K562 (cell line): Measurements from ENCODE around the gene DUSP23. TPM values are rescaled to one million over a fixed set of nuclear protein-coding genes. Genes with fewer than 3 reads are reported as not detected.
A peak's percentile ranks its signal among the peaks of the same experiment; 100 is the strongest.

Experiments
- CCAR2 ChIP-seq: fragments of 200-400 bp; formaldehyde crosslinking; IDR thresholded peaks from 2 replicates; pipeline ENCODE4 v1.6.1; 2017; ENCODE audit warnings: mild to moderate bottlenecking, low read depth, low read length
- FOXA3 ChIP-seq, 2 experiments: fragments of 450-650 bp in 1 of 2; sonication (generic) in 1 of 2; formaldehyde crosslinking; IDR thresholded peaks in 1 of 2; conservative IDR thresholded peaks in 1 of 2; 2 replicates each; pipeline versions ENCODE4 v1.4.0 to v1.8.0; 2020 to 2022; ENCODE audit warnings: mild to moderate bottlenecking in 2 of 2, missing genetic modification reagents in 1 of 2
- GATAD2A ChIP-seq: fragments of 450-650 bp; IDR thresholded peaks from 2 replicates; pipeline ENCODE4 v1.6.1; 2017
- KDM2B ChIP-seq: fragments of 250-450 bp; sonication (Bioruptor Pico); IDR thresholded peaks from 2 replicates; pipeline ENCODE4 v1.8.0; 2021; ENCODE audit warnings: mild to moderate bottlenecking, moderate library complexity
- KDM5B ChIP-seq: fragments of 200-600 bp; sonication (generic); IDR thresholded peaks from 2 replicates; pipeline ENCODE4 v1.6.1; 2012; ENCODE audit warnings: low read depth, mild to moderate bottlenecking, moderate library complexity, low read length, control low read depth, inconsistent platforms; ENCODE audit not compliant: insufficient replicate concordance
- NFE2L1 ChIP-seq: fragments of 450-650 bp; IDR thresholded peaks from 2 replicates; pipeline ENCODE4 v1.6.1; 2016; ENCODE audit warnings: missing genetic modification characterization, low read depth, mild to moderate bottlenecking, missing compliant biosample characterization, moderate library complexity, borderline replicate concordance
- SMAD1 ChIP-seq: fragments of 150-350 bp; IDR thresholded peaks from 2 replicates; pipeline ENCODE4 v1.6.1; 2014; ENCODE audit warnings: low read length, low read depth; ENCODE audit not compliant: partially characterized antibody
- TCFL5 ChIP-seq: fragments of 250-450 bp; sonication (Bioruptor Pico); conservative IDR thresholded peaks from 2 replicates; pipeline ENCODE4 v1.6.1; 2021; ENCODE audit warnings: mild to moderate bottlenecking, moderate library complexity, matching md5 sums
- XRCC4 ChIP-seq: IDR thresholded peaks from one replicate; pipeline ENCODE4 v1.6.1; 2011; ENCODE audit not compliant: insufficient read depth, insufficient read length; ENCODE audit errors: extremely low read depth
- ZNF197 ChIP-seq: fragments of 200-800 bp; sonication (Bioruptor generic); IDR thresholded peaks from 2 replicates; pipeline ENCODE4 v1.6.1; 2016; ENCODE audit warnings: low read depth, missing genetic modification characterization, missing compliant biosample characterization
- ZNF586 ChIP-seq: fragments of 450-650 bp; formaldehyde crosslinking; conservative IDR thresholded peaks from 2 replicates; pipeline ENCODE4 v1.4.0; 2020; ENCODE audit warnings: mild to moderate bottlenecking, moderate library complexity
- polyA plus RNA-seq, 8 experiments: library from polyadenylated mRNA; depleted of rRNA in 4 of 8; stranded (reverse) in 5 of 8; unstranded in 3 of 8; fragments of >200 nt; fragmentation: Nextera tagmentation in 2 of 8; fragmentation: Illumina TruSeq in 1 of 8; extraction: Ambion mirVana in 2 of 8; extraction: Trizol in 1 of 8; gene quantifications; 2 replicates each; pipeline versions ENCODE4 v1.2.1 to v1.2.3, GENCODE V29; 2011 to 2014; ENCODE audit warnings: inconsistent platforms in 1 of 8, missing spikeins in 1 of 8
- total RNA-seq, 7 experiments: library from RNA; depleted of rRNA in 6 of 7; stranded (reverse); fragments of >200 nt in 6 of 7; fragmentation: Illumina TruSeq in 2 of 7; extraction: Trizol in 2 of 7; gene quantifications; 2 replicates each; pipeline versions ENCODE4 v1.2.1 to v1.2.3, GENCODE V29; 2011 to 2021; ENCODE audit warnings: low replicate concordance in 1 of 7
- TF ChIP-seq, protein P1 (sequence below): sonication (generic); formaldehyde crosslinking; IDR thresholded peaks from 2 replicates; pipeline ENCODE4 v1.4.0; 2020; ENCODE audit warnings: mild to moderate bottlenecking, missing genetic modification reagents
- TF ChIP-seq, protein P2 (sequence below): fragments of 450-650 bp; conservative IDR thresholded peaks from 2 replicates; pipeline ENCODE4 v1.6.1; 2016; ENCODE audit warnings: missing genetic modification characterization, low read depth, mild to moderate bottlenecking, control low read depth, missing compliant biosample characterization
- TF ChIP-seq, protein P3 (sequence below): fragments of 250-450 bp; sonication (Bioruptor Pico); IDR thresholded peaks from 2 replicates; pipeline ENCODE4 v1.8.0; 2021; ENCODE audit warnings: moderate library complexity, mild to moderate bottlenecking, inconsistent platforms
- TF ChIP-seq, protein P4 (sequence below): fragments of 450-650 bp; IDR thresholded peaks from 2 replicates; pipeline ENCODE4 v1.6.1; 2016; ENCODE audit warnings: missing biosample characterization, missing genetic modification characterization
- TF ChIP-seq, protein P5 (sequence below): sonication (generic); formaldehyde crosslinking; IDR thresholded peaks from 2 replicates; pipeline ENCODE4 v1.8.0; 2022; ENCODE audit warnings: mild to moderate bottlenecking, missing genetic modification reagents

The DUSP23 gene
- total and polyA plus RNA-seq, 9 of the 15 experiments (the other 6 are each of a cell fraction or from before 2014, with no cell fraction given), result 1.0 to 34.8 (median 13.7) TPM

DNA sequence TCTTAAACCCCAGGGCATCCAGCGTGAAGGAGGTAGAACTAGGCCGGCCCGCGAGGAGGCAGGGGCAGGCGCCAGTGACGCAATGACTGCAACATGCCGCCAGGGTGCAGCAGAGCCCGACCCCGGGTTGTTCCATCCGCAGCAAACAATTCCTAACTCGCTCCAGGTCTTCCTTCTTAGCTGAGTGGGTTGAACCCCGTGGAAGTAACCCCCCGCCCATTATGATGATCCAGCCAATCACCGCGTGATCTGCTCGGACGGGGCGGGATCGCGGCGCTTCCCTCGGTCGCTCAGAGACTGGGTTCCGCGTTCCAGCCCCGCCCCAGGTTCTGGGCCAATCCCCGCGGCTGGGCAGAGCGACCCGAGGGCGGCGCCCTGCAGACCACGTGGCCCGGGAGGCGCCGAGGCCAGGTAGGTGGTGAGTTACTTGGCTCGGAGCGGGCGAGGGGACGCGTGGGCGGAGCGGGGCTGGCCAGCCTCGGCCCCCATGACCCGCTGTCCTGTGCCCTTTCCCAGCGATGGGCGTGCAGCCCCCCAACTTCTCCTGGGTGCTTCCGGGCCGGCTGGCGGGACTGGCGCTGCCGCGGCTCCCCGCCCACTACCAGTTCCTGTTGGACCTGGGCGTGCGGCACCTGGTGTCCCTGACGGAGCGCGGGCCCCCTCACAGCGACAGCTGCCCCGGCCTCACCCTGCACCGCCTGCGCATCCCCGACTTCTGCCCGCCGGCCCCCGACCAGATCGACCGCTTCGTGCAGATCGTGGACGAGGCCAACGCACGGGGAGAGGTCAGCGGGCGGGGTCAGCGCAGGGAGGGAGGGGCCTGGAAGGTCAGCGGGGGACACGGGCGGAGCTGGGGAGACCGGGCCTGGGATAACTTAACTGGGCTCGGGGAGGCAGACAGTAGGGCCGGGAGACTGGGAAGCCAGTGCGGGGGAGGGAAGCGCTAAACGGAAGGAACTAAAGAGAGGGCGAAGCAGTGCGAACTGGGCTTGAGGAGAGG lies at the start of gene DUSP23 (continued):
- TF ChIP-seq, protein P1, sequence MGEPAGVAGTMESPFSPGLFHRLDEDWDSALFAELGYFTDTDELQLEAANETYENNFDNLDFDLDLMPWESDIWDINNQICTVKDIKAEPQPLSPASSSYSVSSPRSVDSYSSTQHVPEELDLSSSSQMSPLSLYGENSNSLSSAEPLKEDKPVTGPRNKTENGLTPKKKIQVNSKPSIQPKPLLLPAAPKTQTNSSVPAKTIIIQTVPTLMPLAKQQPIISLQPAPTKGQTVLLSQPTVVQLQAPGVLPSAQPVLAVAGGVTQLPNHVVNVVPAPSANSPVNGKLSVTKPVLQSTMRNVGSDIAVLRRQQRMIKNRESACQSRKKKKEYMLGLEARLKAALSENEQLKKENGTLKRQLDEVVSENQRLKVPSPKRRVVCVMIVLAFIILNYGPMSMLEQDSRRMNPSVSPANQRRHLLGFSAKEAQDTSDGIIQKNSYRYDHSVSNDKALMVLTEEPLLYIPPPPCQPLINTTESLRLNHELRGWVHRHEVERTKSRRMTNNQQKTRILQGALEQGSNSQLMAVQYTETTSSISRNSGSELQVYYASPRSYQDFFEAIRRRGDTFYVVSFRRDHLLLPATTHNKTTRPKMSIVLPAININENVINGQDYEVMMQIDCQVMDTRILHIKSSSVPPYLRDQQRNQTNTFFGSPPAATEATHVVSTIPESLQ (CRISPR knock-in tag), result peak; percentile 95; the same call in 1 of the 2 replicates
- TF ChIP-seq GATAD2A (no peak), ZNF586 (no peak), FOXA3 (CRISPR knock-in tag; conservative IDR thresholded peaks at IDR 0.05 in 1 of 2, IDR thresholded peaks at IDR 0.05 in 1 of 2) (0 out of 4 replicates have a peak, but pooled peaks of 1 of the 2 experiments have one; percentile 45), XRCC4 (no peak), NFE2L1 (tag) (no peak), ZNF197 (no peak), TCFL5 (CRISPR knock-in tag) (no peak), CCAR2 (no peak), SMAD1 (no peak), KDM5B (peak; percentile 59), KDM2B (CRISPR knock-in tag) (no peak)
- TF ChIP-seq, protein P2, sequence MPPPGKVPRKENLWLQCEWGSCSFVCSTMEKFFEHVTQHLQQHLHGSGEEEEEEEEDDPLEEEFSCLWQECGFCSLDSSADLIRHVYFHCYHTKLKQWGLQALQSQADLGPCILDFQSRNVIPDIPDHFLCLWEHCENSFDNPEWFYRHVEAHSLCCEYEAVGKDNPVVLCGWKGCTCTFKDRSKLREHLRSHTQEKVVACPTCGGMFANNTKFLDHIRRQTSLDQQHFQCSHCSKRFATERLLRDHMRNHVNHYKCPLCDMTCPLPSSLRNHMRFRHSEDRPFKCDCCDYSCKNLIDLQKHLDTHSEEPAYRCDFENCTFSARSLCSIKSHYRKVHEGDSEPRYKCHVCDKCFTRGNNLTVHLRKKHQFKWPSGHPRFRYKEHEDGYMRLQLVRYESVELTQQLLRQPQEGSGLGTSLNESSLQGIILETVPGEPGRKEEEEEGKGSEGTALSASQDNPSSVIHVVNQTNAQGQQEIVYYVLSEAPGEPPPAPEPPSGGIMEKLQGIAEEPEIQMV, result no peak
- TF ChIP-seq, protein P3, sequence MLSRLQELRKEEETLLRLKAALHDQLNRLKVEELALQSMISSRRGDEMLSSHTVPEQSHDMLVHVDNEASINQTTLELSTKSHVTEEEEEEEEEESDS (CRISPR knock-in tag), result no peak
- TF ChIP-seq, protein P4, sequence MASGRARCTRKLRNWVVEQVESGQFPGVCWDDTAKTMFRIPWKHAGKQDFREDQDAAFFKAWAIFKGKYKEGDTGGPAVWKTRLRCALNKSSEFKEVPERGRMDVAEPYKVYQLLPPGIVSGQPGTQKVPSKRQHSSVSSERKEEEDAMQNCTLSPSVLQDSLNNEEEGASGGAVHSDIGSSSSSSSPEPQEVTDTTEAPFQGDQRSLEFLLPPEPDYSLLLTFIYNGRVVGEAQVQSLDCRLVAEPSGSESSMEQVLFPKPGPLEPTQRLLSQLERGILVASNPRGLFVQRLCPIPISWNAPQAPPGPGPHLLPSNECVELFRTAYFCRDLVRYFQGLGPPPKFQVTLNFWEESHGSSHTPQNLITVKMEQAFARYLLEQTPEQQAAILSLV (tag), result no peak
- TF ChIP-seq, protein P5, sequence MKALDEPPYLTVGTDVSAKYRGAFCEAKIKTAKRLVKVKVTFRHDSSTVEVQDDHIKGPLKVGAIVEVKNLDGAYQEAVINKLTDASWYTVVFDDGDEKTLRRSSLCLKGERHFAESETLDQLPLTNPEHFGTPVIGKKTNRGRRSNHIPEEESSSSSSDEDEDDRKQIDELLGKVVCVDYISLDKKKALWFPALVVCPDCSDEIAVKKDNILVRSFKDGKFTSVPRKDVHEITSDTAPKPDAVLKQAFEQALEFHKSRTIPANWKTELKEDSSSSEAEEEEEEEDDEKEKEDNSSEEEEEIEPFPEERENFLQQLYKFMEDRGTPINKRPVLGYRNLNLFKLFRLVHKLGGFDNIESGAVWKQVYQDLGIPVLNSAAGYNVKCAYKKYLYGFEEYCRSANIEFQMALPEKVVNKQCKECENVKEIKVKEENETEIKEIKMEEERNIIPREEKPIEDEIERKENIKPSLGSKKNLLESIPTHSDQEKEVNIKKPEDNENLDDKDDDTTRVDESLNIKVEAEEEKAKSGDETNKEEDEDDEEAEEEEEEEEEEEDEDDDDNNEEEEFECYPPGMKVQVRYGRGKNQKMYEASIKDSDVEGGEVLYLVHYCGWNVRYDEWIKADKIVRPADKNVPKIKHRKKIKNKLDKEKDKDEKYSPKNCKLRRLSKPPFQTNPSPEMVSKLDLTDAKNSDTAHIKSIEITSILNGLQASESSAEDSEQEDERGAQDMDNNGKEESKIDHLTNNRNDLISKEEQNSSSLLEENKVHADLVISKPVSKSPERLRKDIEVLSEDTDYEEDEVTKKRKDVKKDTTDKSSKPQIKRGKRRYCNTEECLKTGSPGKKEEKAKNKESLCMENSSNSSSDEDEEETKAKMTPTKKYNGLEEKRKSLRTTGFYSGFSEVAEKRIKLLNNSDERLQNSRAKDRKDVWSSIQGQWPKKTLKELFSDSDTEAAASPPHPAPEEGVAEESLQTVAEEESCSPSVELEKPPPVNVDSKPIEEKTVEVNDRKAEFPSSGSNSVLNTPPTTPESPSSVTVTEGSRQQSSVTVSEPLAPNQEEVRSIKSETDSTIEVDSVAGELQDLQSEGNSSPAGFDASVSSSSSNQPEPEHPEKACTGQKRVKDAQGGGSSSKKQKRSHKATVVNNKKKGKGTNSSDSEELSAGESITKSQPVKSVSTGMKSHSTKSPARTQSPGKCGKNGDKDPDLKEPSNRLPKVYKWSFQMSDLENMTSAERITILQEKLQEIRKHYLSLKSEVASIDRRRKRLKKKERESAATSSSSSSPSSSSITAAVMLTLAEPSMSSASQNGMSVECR (CRISPR knock-in tag), result peak; percentile 92
